Prostate gland (tissue), 2 donors: Measurements from ENCODE around the gene PLGLB1. TPM values are rescaled to one million over a fixed set of nuclear protein-coding genes. Genes with fewer than 3 reads are reported as not detected.
"Not testable (repeated sequence)": the region's sequence is repeated elsewhere in the genome, so short reads cannot be mapped to it uniquely, and the experiment has no call there.

Source experiments
- DNase-seq: peaks from one replicate; pipeline ENCODE4 v3.0.0-alpha.2; 2019; ENCODE audit warnings: low spot score
- H3K27ac ChIP-seq, 2 donors: fragments of 200-600 bp; sonication (generic); 2 replicates each; pipeline ENCODE4 v1.5.1; 2017 to 2019
- H3K27me3 ChIP-seq: fragments of 200-600 bp; sonication (generic); replicated peaks from 2 replicates; pipeline ENCODE4 v1.5.1; 2019; ENCODE audit not compliant: insufficient read depth
- H3K36me3 ChIP-seq, 2 donors: fragments of 200-600 bp; sonication (generic); 1 replicate in 1 of 2; 2 replicates in 1 of 2; pipeline versions ENCODE4 v1.5.1 to v1.8.1; 2017 to 2019
- H3K4me1 ChIP-seq: fragments of 200-600 bp; sonication (generic); replicated peaks from 2 replicates; pipeline ENCODE4 v1.5.1; 2019
- H3K4me3 ChIP-seq, 2 donors: fragments of 200-600 bp; sonication (generic); 2 replicates each; pipeline ENCODE4 v1.5.1; 2017 to 2019
- H3K9me3 ChIP-seq: fragments of 200-600 bp; sonication (generic); 2 replicates; pipeline ENCODE4 v1.5.1; 2017
- WGBS: methylation state at CpG from one replicate; pipeline ENCODE4 v1.1.5; 2018; 5-methylcytosine and 5-hydroxymethylcytosine counted together
- intact Hi-C: fragments of 100-400 bp; cut with DNase I; formaldehyde crosslinking; loops from one replicate; pipeline ENCODE4 v1.14.2; 2022
- total RNA-seq, 2 donors: library from RNA; depleted of rRNA; stranded (reverse); fragments of >200 nt; gene quantifications; one replicate each; pipeline ENCODE4 v1.1.0, GENCODE V29; 2016

Gene PLGLB1
- total RNA-seq, result 1 to 10 TPM; 1.5 to 2.1 TPM

DNA sequence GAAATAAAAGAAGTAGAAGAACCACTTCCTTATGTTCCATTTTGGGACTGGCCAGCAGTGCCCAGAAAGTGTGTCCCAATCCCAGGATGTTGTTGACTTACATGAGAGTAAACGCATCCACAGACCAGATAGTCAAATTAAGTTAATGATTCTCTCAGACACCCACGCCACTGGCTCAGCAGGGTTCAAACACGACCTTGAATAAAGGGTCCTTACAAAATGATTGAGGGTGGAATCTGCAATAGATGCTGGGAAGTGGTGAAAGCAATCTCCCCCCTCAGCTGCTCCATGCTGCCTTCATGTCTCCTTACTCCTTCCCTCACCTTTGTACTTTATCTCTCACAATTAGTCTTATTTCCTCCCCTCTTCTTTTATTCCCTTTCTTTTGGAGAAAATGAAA is at the start of gene PLGLB1:
TSS of gene PLGLB1 (minus strand) at position 101 of the 400 bp plus-strand sequence. CDS start at position 40, 61 bp downstream.
- no CpG with 5 or more reads among the region's 3 CpGs for WGBS
- intact Hi-C loops, DNase-seq: not testable (repeated sequence)

DNA sequence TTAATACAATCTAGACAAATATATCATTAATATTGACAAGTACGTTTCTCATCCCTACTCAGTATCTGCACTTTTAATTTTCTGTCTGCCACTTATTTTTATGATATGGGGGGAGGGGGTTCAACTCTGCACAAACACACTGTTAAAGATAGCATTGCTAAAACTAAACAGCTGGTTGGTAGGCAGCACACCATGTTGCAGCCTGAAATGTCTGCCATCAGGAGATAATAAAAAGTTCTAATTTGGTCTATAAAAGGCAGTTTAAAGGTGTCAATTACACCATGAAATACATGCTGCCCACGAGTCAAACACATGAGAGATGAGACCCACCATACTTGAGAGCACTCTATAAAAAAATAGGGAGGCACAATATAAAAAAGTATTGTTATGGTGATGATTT is 42.7 kb upstream of the PLGLB1 start:
- H3K4me3 ChIP-seq, H3K27ac ChIP-seq, H3K27me3 ChIP-seq, H3K36me3 ChIP-seq, intact Hi-C loops, DNase-seq, H3K9me3 ChIP-seq, H3K4me1 ChIP-seq: not testable (repeated sequence)
- 69% methylated on average over 1 of the region's 2 CpGs for WGBS

More for the DNA sequence above, at the start of gene PLGLB1:
- H3K36me3 ChIP-seq, H3K4me1 ChIP-seq, H3K27me3 ChIP-seq, H3K9me3 ChIP-seq, H3K27ac ChIP-seq, H3K4me3 ChIP-seq: not testable (repeated sequence)

DNA sequence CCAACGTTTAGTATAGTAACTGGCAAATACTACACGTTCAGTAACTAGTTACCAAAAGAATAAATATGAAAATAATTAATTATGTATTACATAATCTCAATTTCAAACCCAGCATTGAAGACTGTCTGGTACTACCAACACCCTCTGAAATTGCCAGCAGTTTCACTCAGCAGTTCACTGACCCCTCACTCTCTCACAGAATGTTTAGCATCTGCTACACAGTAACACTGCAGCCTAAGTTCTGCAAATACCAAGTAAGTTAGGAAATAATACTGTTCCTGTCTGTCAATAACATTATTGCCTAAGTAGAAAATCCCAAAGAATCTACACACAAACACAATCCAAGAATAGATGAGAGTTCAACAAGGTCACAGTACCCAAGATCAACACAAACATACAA is 41.8 kb upstream of the PLGLB1 start:
- H3K36me3 ChIP-seq, H3K27ac ChIP-seq, H3K9me3 ChIP-seq, H3K4me3 ChIP-seq, DNase-seq, H3K4me1 ChIP-seq, H3K27me3 ChIP-seq, intact Hi-C loops: not testable (repeated sequence)
- WGBS, result no CpG with 5 or more reads among the region's 2 CpGs

DNA sequence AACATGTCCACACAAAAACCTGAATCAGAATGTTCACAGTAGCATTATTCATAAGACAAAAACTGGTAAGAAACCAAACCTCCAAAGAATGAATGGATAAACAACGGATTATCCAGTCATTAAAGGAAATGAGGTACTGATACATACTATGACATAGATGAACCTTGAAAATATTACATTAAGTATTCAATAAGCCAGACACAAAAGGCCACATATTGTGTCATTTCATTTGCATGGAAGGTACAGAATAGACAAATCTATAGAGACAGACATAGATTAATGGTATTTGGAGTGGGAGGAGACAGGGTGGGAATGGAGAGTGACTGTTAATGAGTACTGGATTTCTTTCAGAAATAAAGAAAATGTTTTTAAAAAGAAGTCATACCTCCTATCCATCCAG is 39.9 kb upstream of the PLGLB1 start:
- H3K4me3 ChIP-seq, intact Hi-C loops, H3K27ac ChIP-seq, H3K36me3 ChIP-seq, DNase-seq, H3K27me3 ChIP-seq, H3K4me1 ChIP-seq, H3K9me3 ChIP-seq: not testable (repeated sequence)
- no CpG with 5 or more reads among the region's 1 CpG for WGBS

DNA sequence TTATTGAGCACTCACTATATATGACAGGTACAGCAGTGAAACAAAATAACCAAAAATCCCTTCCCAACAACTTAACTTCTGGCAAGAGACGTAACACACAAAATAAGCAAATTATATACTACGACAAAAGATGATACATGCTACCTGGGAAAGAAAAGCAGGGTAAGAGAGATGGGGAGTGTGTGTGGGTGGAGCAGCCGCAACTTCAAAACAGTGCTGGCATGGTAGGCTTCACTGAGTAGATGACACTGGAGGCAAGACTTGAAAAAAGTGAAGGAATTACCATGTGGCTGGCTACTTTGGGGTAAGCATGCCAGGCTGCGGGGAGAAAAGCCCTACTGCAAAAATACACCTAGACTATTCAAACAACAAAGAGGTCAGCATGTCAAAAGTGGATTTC is 36.0 kb upstream of the PLGLB1 start:
- H3K4me1 ChIP-seq, H3K9me3 ChIP-seq, H3K27ac ChIP-seq, intact Hi-C loops, H3K27me3 ChIP-seq, H3K4me3 ChIP-seq, H3K36me3 ChIP-seq, DNase-seq: not testable (repeated sequence)
- WGBS, result 100% methylated on average over 3 of the region's 4 CpGs

DNA sequence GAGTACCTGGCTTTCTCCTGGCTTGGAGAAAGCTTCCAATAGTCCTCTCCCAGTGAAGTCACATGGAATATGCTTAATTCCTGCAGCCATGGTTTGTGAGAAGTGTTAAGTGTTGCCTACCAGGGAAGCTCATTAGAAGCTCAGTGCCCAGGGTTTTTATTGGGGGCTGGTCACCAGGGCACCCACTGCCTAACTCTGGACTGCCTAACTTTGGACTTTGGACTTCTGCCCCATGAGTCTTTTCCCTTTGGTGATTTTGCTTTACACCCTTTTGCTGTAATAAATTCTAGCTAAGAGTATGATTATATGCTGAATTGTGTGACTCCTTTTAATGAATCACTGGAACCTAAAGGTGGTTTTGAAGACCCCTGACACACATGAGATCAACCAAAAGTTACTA is 35.2 kb upstream of the PLGLB1 start:
- H3K27me3 ChIP-seq, intact Hi-C loops, DNase-seq, H3K4me1 ChIP-seq, H3K27ac ChIP-seq, H3K9me3 ChIP-seq, H3K36me3 ChIP-seq, H3K4me3 ChIP-seq: not testable (repeated sequence)

DNA sequence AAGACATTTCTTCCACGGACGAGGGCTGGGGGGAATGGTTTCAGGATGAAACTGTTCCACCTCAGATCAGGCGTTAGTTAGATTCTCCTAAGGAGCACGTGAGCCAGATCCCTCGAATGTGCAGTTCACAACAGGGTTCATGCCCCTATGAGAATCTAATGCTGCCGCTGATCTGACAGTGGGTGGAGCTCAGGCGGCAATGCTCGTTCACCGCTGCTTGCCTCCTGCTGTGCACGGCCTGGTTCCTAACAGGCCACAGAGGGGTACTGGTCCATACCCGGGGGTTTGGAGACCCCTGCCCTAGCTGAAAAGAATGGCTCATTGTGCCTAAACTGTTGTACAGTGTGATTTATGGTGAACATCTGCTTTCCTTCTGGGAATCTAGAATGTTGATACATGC is 34.8 kb upstream of the PLGLB1 start:
- WGBS, result no CpG with 5 or more reads among the region's 11 CpGs
- intact Hi-C loops, result not testable (repeated sequence)

DNA sequence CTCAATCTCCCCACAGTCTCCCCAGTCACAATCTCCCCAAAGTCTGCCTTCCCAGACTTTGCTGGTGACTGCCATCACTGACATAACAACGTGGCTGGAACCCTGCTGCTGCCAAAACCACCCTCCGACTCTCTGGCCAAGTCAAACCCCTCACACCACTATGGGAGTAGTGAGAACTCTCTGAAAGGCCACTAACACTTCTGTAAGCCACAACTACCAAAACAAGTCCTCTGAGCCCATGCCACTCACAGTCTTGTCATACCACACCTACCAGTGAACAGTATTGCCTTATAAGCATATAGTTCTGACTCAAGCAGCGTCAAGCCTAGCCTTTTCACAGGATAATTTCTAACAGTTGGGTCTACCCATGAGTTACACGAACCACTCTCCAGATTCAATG is 32.7 kb upstream of the PLGLB1 start:
- H3K36me3 ChIP-seq, H3K4me1 ChIP-seq, H3K27me3 ChIP-seq, DNase-seq, H3K4me3 ChIP-seq, H3K27ac ChIP-seq, intact Hi-C loops, H3K9me3 ChIP-seq: not testable (repeated sequence)
- no CpG with 5 or more reads among the region's 4 CpGs for WGBS

More for the DNA sequence above, 34.8 kb upstream of the PLGLB1 start:
- H3K27ac ChIP-seq, H3K4me3 ChIP-seq, H3K9me3 ChIP-seq, DNase-seq, H3K27me3 ChIP-seq, H3K36me3 ChIP-seq, H3K4me1 ChIP-seq: not testable (repeated sequence)

DNA sequence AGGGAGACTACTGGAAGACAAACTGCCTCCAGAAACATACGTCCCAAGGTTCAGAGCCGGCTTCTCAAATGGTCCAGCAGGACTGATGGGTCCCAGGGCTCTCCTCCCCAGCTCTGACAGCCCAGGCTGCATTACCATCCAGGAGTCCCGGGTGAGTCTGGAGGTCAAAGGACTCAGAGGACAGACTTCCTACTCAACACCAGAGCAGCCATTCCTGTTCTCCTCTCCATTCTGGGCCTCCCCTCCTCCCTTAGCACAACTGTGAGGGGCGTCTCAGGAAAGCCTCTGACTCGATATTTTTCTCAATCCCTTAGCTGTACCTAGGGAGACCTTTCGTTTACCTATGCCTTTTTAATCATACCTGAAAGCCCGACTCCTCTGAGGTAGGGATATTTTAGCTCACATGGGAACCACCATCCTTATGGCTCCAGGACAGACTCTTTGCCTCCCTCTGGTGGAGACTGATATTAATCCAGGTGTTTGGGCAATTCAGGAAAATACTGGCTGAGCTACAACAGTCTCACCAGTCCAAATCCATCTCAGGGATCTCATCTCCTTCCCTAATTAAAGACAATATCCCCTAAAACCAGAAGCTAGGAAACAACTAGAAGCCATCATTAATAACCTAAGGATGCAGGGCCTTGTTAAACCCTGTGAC is 19.8 kb upstream of the PLGLB1 start:
- H3K4me3 ChIP-seq, H3K4me1 ChIP-seq, H3K27ac ChIP-seq, intact Hi-C loops, H3K27me3 ChIP-seq, H3K9me3 ChIP-seq, H3K36me3 ChIP-seq: not testable (repeated sequence)
- peak; percentile 6 for DNase-seq
- no CpG with 5 or more reads among the region's 7 CpGs for WGBS

DNA sequence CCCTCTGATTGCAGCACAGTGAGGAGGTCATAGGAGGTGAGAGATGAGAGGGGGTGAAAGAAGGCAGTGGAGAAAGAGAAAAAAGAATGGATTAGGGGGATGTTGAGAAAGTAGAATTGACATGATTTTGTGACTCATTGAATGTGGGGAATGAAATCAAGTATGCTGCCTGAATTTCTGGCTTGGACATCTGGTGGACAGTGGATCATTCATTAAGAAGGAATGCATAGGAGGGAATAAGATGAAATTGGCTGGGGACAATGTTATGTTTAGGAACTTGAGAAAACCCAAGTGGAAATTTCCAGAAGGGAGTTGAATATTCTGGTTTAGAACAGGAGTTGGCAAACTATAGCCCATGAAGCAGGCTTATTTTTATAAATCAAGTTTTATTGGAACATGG is 7.0 kb upstream of the PLGLB1 start:
- H3K27ac ChIP-seq, H3K4me3 ChIP-seq, intact Hi-C loops, H3K36me3 ChIP-seq, H3K4me1 ChIP-seq, H3K27me3 ChIP-seq, DNase-seq, H3K9me3 ChIP-seq: not testable (repeated sequence)

DNA sequence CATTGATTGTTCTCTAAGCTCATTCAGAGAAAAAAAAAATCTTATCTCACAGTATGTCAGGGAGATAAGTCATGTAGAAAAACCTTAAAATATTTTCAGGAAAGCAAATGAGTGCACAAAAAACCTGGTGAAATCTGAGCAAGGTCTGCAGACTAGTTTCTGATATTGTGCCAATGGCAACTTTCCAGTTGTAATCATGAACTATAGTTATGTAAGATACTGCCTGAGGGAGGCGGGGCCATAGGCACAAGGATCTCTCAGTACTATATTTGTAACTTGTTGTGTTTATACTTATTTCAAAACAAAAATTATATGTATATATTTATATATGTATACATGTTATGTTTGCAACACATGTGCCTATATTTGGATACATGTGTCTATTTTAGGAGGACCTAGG is 5.2 kb upstream of the PLGLB1 start:
- DNase-seq, H3K27me3 ChIP-seq, H3K27ac ChIP-seq, H3K4me1 ChIP-seq, H3K36me3 ChIP-seq, intact Hi-C loops, H3K4me3 ChIP-seq, H3K9me3 ChIP-seq: not testable (repeated sequence)
- no CpG with 5 or more reads among the region's 1 CpG for WGBS

DNA sequence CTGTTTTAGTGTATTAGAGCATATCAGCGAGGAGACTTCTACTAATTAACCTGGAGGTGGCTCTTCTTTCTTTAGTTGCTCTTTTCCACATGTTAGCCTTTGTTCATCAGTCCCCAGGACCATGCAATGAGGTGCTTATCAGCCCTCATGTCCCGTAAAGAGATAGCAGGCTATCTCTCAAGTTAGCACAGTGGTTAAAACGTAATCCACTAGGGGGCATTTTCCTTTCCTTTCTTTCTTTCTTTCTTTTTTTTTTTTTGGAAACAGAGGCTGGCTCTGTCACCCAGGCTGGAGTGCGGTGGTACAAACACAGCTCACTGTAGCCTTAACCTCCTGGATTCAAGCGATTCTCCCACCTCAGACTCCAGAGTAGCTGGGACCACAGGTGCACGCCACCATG is 4.3 kb upstream of the PLGLB1 start:
- H3K4me3 ChIP-seq, intact Hi-C loops, H3K36me3 ChIP-seq, H3K9me3 ChIP-seq, DNase-seq, H3K27ac ChIP-seq, H3K4me1 ChIP-seq, H3K27me3 ChIP-seq: not testable (repeated sequence)
- WGBS, result 75% methylated on average over 4 of the region's 6 CpGs

DNA sequence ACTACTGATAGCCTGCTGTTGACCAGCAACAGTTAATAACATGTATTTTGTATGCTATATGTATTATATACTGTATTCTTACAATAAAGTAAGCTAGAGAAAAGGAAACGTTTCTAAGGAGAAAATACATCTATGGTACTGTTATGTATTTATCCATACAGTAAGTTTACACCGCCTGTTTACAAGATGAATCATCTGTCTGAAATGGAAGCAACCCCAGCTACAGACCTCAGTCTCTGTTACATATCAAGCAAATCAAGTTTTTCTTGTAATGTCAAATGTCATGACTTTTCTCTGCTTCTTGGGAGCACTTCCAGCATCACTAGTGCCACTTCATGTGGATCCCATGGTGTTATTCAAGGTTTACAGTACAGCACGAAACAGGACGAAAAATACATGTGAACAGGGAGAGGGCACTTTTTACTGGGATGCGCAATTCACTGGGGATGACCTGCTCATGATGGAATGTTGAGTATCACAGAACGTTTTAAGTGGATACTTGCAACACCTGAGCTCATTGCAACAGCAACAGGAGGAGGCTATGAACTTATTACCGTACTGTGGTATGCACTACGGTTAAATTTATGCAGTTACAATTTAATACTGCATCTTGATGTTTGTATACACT is 2.5 kb upstream of the PLGLB1 start:
- H3K27ac ChIP-seq, H3K36me3 ChIP-seq, H3K27me3 ChIP-seq, intact Hi-C loops, H3K4me3 ChIP-seq, H3K9me3 ChIP-seq, DNase-seq, H3K4me1 ChIP-seq: not testable (repeated sequence)
- WGBS, result 73% methylated on average over 6 of the region's 8 CpGs
